Measurements from ENCODE around the gene ZNF655. TPM values are rescaled to one million over a fixed set of nuclear protein-coding genes. Genes with fewer than 3 reads are reported as not detected.
"Not testable (repeated sequence)": the region's sequence is repeated elsewhere in the genome, so short reads cannot be mapped to it uniquely, and the experiment has no call there.

Gene ZNF655
- polyA plus RNA-seq, 2 donors: 56.9 to 80.5 TPM

DNA sequence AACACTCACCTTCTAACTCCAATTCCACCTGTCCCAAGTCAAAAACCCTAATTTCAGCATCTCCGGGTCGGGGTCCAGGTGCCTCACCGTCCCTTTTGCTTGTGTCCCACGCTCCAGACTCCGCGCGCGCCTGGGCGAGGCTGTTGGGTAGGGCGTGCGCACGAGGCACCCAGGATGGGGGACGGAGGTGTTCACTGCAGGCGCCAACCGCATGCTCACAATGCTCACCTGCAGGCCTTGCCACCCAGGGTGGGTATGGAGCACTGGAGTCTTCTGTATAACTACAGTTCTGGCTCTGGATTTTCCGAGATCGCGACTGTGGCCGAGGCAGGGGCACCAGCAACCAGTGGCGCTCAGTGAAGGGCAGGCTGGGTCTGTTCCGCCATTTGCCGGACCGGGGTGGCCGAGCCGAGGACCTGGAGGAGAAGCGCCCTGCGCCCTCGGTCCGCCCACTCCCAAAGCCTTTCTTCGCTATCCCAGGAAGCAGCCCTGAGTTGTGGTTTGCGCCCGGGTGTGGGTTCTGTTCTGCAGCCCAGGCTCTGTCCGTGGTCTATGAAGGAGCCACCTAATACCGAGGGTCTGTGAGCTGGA lies 15.3 kb upstream of the ZNF655 start:
- no peak overlapping the region for H3K4me3 ChIP-seq (ENCODE audit: low read depth in 1 of 2, low read length in 2 of 2)
- H3K36me3 ChIP-seq (ENCODE audit: control insufficient read depth in 2 of 2, insufficient read depth in 2 of 2, low read length in 1 of 2): no peaks in the 10 kb centered on the region
- H3K9me3 ChIP-seq (ENCODE audit: control insufficient read depth in 2 of 2, insufficient read depth in 1 of 2, low read depth in 1 of 2, low read length in 1 of 2): peaks cover 6 to 20% of the 10 kb centered on the region in 2 donors
- no peak overlapping the region for H3K27ac ChIP-seq (ENCODE audit: low read depth in 2 of 2, low read length in 1 of 2)
- no peaks in the 10 kb centered on the region for H3K4me1 ChIP-seq (ENCODE audit: control insufficient read depth in 2 of 2, insufficient read depth in 2 of 2, low read length in 1 of 2)
- H3K27me3 ChIP-seq (ENCODE audit: control insufficient read depth in 1 of 2, insufficient read depth in 2 of 2, low read length in 2 of 2): no peaks in the 10 kb centered on the region
- WGBS, 2 donors: 94 to 95% methylated on average over 33 to 34 of the region's 34 CpGs

DNA sequence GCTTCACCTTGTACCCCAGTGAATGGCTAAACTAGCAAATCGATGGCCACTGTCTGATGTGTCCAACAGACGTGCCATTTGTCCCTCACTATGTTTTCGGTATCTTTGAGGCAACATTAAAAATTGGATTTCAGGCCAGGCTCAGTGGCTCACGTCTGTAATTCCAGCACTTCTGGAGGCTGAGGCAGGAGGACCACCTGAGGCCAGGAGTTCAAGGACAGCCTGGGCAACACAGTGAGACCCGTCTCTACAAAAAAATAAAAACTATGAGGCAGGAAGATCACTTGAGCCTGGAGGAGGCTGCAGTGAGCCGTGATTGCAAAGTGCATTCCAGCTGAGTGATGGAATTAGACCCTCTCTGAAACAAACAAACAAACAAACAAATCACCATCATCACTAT lies 14.5 kb upstream of the ZNF655 start:
- Histone ChIP-seq H3K36me3 (ENCODE audit: control insufficient read depth in 2 of 2, insufficient read depth in 2 of 2, low read length in 1 of 2) (no peaks in the 10 kb centered on the region), H3K27ac (ENCODE audit: low read depth in 2 of 2, low read length in 1 of 2) (no peak overlapping the region), H3K4me3 (ENCODE audit: low read depth in 1 of 2, low read length in 2 of 2) (no peak overlapping the region), H3K4me1 (ENCODE audit: control insufficient read depth in 2 of 2, insufficient read depth in 2 of 2, low read length in 1 of 2) (no peaks in the 10 kb centered on the region), H3K9me3 (ENCODE audit: control insufficient read depth in 2 of 2, insufficient read depth in 1 of 2, low read depth in 1 of 2, low read length in 1 of 2) (peaks cover 6 to 20% of the 10 kb centered on the region in 2 donors), H3K27me3 (ENCODE audit: control insufficient read depth in 1 of 2, insufficient read depth in 2 of 2, low read length in 2 of 2) (no peaks in the 10 kb centered on the region)
- WGBS, 2 donors: 91 to 95% methylated on average over 6 of the region's 6 CpGs

DNA sequence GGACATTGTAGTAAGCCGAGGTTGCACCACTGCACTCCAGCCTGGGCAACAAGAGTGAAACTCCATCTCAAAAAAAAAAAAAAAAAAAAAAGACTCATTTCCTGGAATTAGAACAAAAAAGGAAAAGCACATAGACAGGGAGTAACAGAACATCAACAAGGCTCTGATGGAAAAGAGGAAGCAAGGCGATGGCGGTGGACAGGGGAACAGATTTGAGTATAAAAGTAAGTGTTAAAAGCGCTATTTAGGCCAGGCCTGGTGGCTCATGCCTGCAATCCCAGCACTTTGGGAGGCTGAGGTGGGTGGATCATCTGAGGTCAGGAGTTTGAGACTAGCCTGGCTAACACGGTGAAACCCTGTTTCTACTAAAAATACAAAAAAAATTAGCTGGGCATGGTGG lies 13.1 kb upstream of the ZNF655 start:
- not testable (repeated sequence) for H3K4me3 ChIP-seq (ENCODE audit: low read depth in 1 of 2, low read length in 2 of 2); H3K27me3 ChIP-seq (ENCODE audit: control insufficient read depth in 1 of 2, insufficient read depth in 2 of 2, low read length in 2 of 2); H3K27ac ChIP-seq (ENCODE audit: low read depth in 2 of 2, low read length in 1 of 2); H3K4me1 ChIP-seq (ENCODE audit: control insufficient read depth in 2 of 2, insufficient read depth in 2 of 2, low read length in 1 of 2); H3K36me3 ChIP-seq (ENCODE audit: control insufficient read depth in 2 of 2, insufficient read depth in 2 of 2, low read length in 1 of 2)
- WGBS, 2 donors: 95 to 97% methylated on average over 5 of the region's 5 CpGs
- peaks cover 6 to 16% of the 10 kb centered on the region in 2 donors for H3K9me3 ChIP-seq (ENCODE audit: control insufficient read depth in 2 of 2, insufficient read depth in 1 of 2, low read depth in 1 of 2, low read length in 1 of 2)

DNA sequence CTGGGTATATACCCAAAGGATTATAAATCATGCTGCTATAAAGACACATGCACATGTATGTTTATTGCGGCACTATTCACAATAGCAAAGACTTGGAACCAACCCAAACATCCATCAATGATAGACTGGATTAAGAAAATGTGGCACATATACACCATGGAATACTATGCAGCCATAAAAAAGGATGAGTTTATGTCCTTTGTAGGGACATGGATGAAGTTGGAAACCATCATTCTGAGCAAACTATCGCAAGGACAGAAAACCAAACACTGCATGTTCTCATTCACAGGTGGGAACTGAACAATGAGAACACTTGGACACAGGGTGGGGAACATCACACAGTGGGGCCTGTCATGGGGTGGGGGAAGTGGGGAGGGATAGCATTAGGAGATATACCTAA lies 8.9 kb upstream of the ZNF655 start:
- H3K27ac ChIP-seq (ENCODE audit: low read depth in 2 of 2, low read length in 1 of 2); H3K9me3 ChIP-seq (ENCODE audit: control insufficient read depth in 2 of 2, insufficient read depth in 1 of 2, low read depth in 1 of 2, low read length in 1 of 2); H3K27me3 ChIP-seq (ENCODE audit: control insufficient read depth in 1 of 2, insufficient read depth in 2 of 2, low read length in 2 of 2); H3K4me3 ChIP-seq (ENCODE audit: low read depth in 1 of 2, low read length in 2 of 2); H3K36me3 ChIP-seq (ENCODE audit: control insufficient read depth in 2 of 2, insufficient read depth in 2 of 2, low read length in 1 of 2); H3K4me1 ChIP-seq (ENCODE audit: control insufficient read depth in 2 of 2, insufficient read depth in 2 of 2, low read length in 1 of 2): not testable (repeated sequence)
- 100% methylated on average over 1 of the region's 2 CpGs for WGBS, 2 donors

DNA sequence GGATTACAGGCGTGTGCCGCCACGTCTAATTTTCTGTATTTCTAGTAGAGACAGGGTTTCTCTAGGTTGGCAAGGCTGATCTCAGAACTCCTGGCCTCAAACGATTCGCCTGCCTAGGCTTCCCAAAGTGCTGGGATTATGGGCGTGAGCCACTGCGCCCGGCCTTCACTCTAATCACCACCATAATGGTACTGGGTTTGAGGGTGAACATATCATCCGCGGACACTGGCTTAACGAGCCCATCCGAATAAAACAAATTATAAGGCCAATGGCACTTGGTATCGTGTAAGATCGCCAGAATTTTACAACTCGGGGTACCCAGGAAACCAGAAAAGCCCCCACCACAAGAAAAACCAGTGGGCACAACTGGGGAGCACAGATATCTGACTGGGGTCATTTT lies 7.1 kb upstream of the ZNF655 start:
- WGBS, 2 donors: 6 to 10% methylated on average over 15 of the region's 15 CpGs
- H3K4me1 ChIP-seq (ENCODE audit: control insufficient read depth in 2 of 2, insufficient read depth in 2 of 2, low read length in 1 of 2): peaks cover 0 to 6% of the 10 kb centered on the region in 2 donors
- H3K4me3 ChIP-seq (ENCODE audit: low read depth in 1 of 2, low read length in 2 of 2): peak overlapping the region; percentile 91 to 93
- H3K36me3 ChIP-seq (ENCODE audit: control insufficient read depth in 2 of 2, insufficient read depth in 2 of 2, low read length in 1 of 2): peaks cover 0 to 5% of the 10 kb centered on the region in 2 donors
- peak overlapping the region; percentile 36 to 93 for H3K27ac ChIP-seq (ENCODE audit: low read depth in 2 of 2, low read length in 1 of 2)
- no peaks in the 10 kb centered on the region for H3K9me3 ChIP-seq (ENCODE audit: control insufficient read depth in 2 of 2, insufficient read depth in 1 of 2, low read depth in 1 of 2, low read length in 1 of 2)
- no peaks in the 10 kb centered on the region for H3K27me3 ChIP-seq (ENCODE audit: control insufficient read depth in 1 of 2, insufficient read depth in 2 of 2, low read length in 2 of 2)

DNA sequence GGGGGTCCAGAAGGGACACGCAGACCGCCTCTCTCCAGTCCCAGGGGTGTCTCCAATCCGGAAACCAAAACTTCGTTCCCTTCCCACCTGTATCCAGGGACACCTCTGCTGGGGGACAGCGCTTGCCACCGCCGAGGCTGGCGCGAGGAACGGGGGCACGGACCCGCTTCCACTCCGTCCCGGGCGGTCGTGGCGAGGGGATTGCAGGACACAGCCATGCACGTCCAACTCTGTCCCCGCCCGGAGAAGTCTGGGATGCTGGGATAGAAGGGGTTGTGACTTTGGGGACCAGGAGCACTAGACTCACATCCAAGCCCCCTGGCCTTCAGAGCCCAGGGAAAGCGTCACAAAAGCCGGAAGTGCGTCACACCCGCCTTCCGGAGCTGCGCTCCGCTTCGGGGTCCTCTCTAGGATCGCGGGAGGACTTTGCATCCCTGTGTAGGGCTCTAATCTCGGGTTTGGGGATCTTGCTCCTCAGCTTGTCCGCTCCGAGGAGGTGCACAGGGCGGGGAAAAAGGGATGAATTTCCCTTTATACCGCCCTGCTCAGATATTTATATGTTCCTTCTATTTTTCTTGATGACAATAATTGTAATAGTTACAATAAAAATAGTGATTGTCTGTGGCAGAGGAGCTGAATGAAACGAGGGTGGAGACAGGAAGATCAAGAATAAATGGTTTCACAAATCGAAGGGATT lies 6.5 kb upstream of the ZNF655 start, which contains the start of gene FAM200A:
Gene FAM200A (minus strand): TSS at position 348 of the 697 bp plus-strand sequence. CDS start 3,707 bp downstream, outside the sequence.
- H3K27me3 ChIP-seq (ENCODE audit: control insufficient read depth in 1 of 2, insufficient read depth in 2 of 2, low read length in 2 of 2): no peaks in the 10 kb centered on the region
- H3K9me3 ChIP-seq (ENCODE audit: control insufficient read depth in 2 of 2, insufficient read depth in 1 of 2, low read depth in 1 of 2, low read length in 1 of 2): no peaks in the 10 kb centered on the region
- H3K36me3 ChIP-seq (ENCODE audit: control insufficient read depth in 2 of 2, insufficient read depth in 2 of 2, low read length in 1 of 2): peaks cover 0 to 5% of the 10 kb centered on the region in 2 donors
- peak within 1 kb of the TSS; percentile 91 to 93 for H3K4me3 ChIP-seq (ENCODE audit: low read depth in 1 of 2, low read length in 2 of 2)
- peak within 1 kb of the TSS; percentile 36 to 93 for H3K27ac ChIP-seq (ENCODE audit: low read depth in 2 of 2, low read length in 1 of 2)
- peaks cover 0 to 6% of the 10 kb centered on the region in 2 donors for H3K4me1 ChIP-seq (ENCODE audit: control insufficient read depth in 2 of 2, insufficient read depth in 2 of 2, low read length in 1 of 2)
- 0 to 1% methylated on average over 37 of the region's 37 CpGs for WGBS, 2 donors

DNA sequence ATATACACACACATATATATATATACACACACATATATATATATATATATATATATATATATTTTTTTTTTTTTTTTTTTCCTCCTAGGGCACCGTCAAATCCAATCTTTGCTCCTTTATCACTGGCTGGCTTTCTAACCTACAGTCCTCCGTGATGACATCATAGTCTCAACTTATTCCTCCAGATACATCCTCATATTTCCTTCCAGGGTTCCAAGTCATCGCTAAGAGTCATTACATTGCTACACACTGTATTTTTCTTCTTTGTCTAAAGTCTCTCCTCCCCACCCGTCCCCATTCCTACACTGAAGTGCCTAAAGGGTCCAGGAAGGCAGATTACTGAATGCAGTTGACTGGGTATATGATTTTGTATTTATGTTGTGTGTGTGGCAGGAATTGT lies 5.4 kb upstream of the ZNF655 start:
- no peaks in the 10 kb centered on the region for H3K9me3 ChIP-seq (ENCODE audit: control insufficient read depth in 2 of 2, insufficient read depth in 1 of 2, low read depth in 1 of 2, low read length in 1 of 2)
- H3K27me3 ChIP-seq (ENCODE audit: control insufficient read depth in 1 of 2, insufficient read depth in 2 of 2, low read length in 2 of 2): no peaks in the 10 kb centered on the region
- H3K4me3 ChIP-seq (ENCODE audit: low read depth in 1 of 2, low read length in 2 of 2): no peak overlapping the region
- 89 to 97% methylated on average over 4 of the region's 4 CpGs for WGBS, 2 donors
- no peak overlapping the region for H3K27ac ChIP-seq (ENCODE audit: low read depth in 2 of 2, low read length in 1 of 2)
- peaks cover 0 to 5% of the 10 kb centered on the region in 2 donors for H3K36me3 ChIP-seq (ENCODE audit: control insufficient read depth in 2 of 2, insufficient read depth in 2 of 2, low read length in 1 of 2)
- peaks cover 0 to 6% of the 10 kb centered on the region in 2 donors for H3K4me1 ChIP-seq (ENCODE audit: control insufficient read depth in 2 of 2, insufficient read depth in 2 of 2, low read length in 1 of 2)

DNA sequence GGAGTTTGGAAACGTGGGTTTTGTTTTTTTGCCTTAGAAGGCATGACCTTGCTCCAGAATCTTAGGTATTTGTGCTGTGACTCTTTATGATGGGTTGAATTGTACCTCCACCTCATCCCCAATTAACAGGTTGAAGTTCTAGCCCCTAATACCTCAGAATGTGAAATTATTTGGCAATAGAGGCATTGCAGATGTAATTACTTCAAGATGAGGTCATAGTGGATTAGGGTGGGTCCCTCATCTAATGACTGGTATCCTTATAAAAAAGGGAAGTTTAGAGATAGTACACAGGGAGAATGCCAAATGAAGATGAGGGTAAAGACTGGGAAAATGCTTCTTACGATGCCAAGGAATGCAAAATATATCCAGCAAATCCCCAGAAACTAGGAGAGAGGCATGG lies 3.5 kb upstream of the ZNF655 start:
- H3K4me1 ChIP-seq (ENCODE audit: control insufficient read depth in 2 of 2, insufficient read depth in 2 of 2, low read length in 1 of 2): peaks cover 0 to 9% of the 10 kb centered on the region in 2 donors
- H3K27me3 ChIP-seq (ENCODE audit: control insufficient read depth in 1 of 2, insufficient read depth in 2 of 2, low read length in 2 of 2): no peaks in the 10 kb centered on the region
- H3K36me3 ChIP-seq (ENCODE audit: control insufficient read depth in 2 of 2, insufficient read depth in 2 of 2, low read length in 1 of 2): peaks cover 0 to 5% of the 10 kb centered on the region in 2 donors
- H3K9me3 ChIP-seq (ENCODE audit: control insufficient read depth in 2 of 2, insufficient read depth in 1 of 2, low read depth in 1 of 2, low read length in 1 of 2): no peaks in the 10 kb centered on the region
- H3K27ac ChIP-seq (ENCODE audit: low read depth in 2 of 2, low read length in 1 of 2): no peak overlapping the region
- no peak overlapping the region for H3K4me3 ChIP-seq (ENCODE audit: low read depth in 1 of 2, low read length in 2 of 2)
- WGBS, 2 donors: 67% methylated on average over 2 of the region's 2 CpGs

DNA sequence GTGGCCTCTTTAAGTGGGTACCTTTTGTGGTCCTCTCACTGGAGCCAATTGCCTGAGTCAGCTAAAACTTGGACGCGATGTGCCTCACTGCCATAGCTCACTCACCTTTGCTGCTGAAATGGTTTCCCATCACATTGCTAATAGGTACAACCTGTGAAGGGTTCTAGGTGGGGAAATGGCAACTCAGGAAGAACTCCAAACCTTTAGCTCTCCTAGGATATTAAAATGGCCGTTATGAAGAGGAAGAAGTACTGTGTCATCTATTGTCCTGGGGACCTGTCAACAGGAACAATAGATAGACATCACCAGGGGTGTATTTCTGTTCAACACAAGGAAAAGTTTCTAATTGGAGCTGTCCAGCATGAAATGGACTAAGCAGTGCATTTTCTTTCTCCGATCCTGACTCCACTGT lies 1.2 kb upstream of the ZNF655 start:
- H3K36me3 ChIP-seq (ENCODE audit: control insufficient read depth in 2 of 2, insufficient read depth in 2 of 2, low read length in 1 of 2): peaks cover 7 to 15% of the 10 kb centered on the region in 2 donors
- H3K27ac ChIP-seq (ENCODE audit: low read depth in 2 of 2, low read length in 1 of 2): peak overlapping the region in 1 of 2 donors; percentile 52
- H3K4me1 ChIP-seq (ENCODE audit: control insufficient read depth in 2 of 2, insufficient read depth in 2 of 2, low read length in 1 of 2): peaks cover 0 to 14% of the 10 kb centered on the region in 2 donors
- WGBS, 2 donors: 74 to 79% methylated on average over 4 of the region's 4 CpGs
- no peaks in the 10 kb centered on the region for H3K9me3 ChIP-seq (ENCODE audit: control insufficient read depth in 2 of 2, insufficient read depth in 1 of 2, low read depth in 1 of 2, low read length in 1 of 2)
- H3K4me3 ChIP-seq (ENCODE audit: low read depth in 1 of 2, low read length in 2 of 2): peak overlapping the region in 1 of 2 donors; percentile 94
- no peaks in the 10 kb centered on the region for H3K27me3 ChIP-seq (ENCODE audit: control insufficient read depth in 1 of 2, insufficient read depth in 2 of 2, low read length in 2 of 2)

DNA sequence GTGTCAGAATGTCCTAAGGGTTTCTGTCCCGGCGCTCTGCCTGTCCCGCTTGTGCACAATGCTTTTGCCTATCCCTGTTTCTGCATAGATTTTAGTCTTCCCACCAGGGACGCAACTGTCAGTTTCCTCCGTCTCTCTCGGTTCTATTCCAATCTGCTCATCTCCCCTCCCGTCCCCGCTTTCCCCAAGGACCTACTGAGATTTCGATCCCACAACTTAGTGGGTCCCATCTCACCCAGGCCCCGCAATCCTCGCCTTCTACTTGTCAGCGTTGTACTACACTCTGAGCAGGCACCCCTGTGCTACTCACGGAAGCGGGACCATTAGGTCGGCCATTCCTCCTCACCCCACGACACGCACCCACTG lies 519 bp upstream of the ZNF655 start:
- Histone ChIP-seq H3K36me3 (ENCODE audit: control insufficient read depth in 2 of 2, insufficient read depth in 2 of 2, low read length in 1 of 2) (peaks cover 8 to 16% of the 10 kb centered on the region in 2 donors), H3K4me3 (ENCODE audit: low read depth in 1 of 2, low read length in 2 of 2) (peak overlapping the region; percentile 94), H3K27me3 (ENCODE audit: control insufficient read depth in 1 of 2, insufficient read depth in 2 of 2, low read length in 2 of 2) (no peaks in the 10 kb centered on the region), H3K4me1 (ENCODE audit: control insufficient read depth in 2 of 2, insufficient read depth in 2 of 2, low read length in 1 of 2) (peaks cover 0 to 14% of the 10 kb centered on the region in 2 donors), H3K9me3 (ENCODE audit: control insufficient read depth in 2 of 2, insufficient read depth in 1 of 2, low read depth in 1 of 2, low read length in 1 of 2) (no peaks in the 10 kb centered on the region), H3K27ac (ENCODE audit: low read depth in 2 of 2, low read length in 1 of 2) (peak overlapping the region; percentile 98 to 99)
- WGBS, 2 donors: 1 to 3% methylated on average over 17 of the region's 17 CpGs

Measured in esophagus (tissue), 2 donors.